NCI-H1092 treated with DMSO at 0.1 percent for 48 hours (cell line): ENCODE data around the gene CX3CL1.

Source experiments
- DNase-seq: peaks from one replicate; lab custom pipeline; 2025; lab: John Stamatoyannopoulos, UW

CX3CL1 gene

DNA sequence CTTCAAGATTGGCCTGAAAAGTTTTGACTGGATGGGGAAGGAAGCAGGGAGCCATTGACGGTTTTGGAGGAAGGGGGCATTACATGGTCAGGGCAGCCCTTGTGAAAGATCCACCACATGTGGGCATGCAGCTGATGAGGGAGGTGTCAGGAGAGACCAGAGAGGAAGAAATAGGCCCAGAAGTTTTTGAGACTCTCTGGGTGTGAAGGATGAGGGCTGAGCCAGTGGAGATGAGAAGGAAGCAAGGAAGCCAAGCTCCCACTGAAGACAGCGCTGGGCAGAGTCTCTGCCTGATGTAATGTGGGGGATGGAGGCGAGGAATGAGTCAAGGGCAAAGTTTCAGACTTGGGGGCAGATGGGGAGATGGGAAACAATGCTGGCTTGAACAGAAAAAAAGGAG is 32.8 kb downstream of the CX3CL1 start:
- no peak for DNase-seq

DNA sequence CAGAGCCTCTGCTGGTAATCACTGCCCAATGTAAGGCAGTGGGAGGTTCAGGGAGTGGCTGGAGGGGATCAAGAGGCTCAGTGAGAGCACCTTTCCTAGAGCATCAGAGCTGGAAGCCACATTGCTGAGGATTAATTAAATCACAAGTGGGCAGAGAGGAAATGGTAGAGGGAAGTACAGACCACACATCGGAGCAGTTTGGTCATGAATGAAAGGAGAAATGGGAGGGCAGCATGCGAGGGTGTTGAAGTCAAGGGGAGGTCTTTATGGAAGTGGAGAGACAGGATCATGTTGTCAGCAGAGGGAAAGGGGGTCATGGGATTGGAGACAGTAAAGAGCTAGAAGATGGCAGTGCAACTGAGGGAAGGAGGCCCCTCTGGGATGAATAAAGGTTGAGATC is 34.6 kb downstream of the CX3CL1 start:
- no peak for DNase-seq

DNA sequence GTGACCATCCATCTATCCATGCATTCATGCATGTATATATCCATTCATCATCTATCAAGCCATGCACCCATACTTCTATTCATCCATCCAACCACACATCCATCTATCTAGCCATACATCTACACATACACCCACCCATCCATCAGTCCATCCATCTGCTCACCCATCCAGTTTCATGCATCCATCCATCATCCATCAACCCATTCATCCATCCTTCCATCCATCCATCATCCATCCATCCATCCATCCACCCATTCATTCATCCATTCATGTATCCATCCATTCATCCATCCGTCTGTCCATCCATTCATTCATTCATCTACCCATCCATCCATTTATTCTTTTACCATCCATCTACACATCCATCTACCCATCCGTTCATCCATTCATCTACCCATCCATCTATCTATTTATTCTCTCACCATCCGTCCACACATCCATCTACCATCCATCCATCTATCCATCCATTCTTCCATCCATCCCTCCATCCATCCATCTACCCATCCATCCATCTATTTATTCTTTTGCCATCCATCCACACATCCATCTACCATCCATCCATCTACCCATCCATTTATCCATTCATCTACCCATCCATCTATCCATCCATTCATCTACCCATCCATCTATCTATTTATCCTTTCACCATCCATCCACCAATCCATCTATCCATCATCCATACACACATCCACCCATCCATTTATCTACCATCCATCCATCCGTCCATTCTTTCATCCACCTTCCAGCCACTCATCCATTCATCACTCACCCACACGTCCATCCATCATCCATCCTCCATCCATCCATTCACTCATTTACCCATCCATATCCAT is 35.4 kb downstream of the CX3CL1 start:
- no peak for DNase-seq

DNA sequence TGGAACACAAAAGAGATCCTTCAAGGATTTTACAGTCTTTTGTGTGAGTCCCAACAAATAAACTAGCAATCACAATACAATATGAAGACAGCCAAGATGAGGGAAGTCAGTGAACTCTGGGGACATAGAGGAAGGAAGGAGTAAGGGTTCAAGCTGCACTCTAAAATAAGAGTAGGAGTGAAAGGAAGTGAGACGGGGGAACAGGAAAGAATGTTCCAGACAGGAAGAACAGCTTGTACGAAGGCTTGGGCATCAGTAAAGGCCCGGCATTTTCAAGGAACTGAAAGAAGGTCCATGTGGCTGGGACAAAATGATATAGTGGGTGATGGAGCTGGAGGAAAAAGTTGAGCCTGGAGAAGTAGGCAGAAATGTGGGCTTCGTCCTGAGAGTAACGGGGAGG is 36.8 kb downstream of the CX3CL1 start:
- no peak for DNase-seq

DNA sequence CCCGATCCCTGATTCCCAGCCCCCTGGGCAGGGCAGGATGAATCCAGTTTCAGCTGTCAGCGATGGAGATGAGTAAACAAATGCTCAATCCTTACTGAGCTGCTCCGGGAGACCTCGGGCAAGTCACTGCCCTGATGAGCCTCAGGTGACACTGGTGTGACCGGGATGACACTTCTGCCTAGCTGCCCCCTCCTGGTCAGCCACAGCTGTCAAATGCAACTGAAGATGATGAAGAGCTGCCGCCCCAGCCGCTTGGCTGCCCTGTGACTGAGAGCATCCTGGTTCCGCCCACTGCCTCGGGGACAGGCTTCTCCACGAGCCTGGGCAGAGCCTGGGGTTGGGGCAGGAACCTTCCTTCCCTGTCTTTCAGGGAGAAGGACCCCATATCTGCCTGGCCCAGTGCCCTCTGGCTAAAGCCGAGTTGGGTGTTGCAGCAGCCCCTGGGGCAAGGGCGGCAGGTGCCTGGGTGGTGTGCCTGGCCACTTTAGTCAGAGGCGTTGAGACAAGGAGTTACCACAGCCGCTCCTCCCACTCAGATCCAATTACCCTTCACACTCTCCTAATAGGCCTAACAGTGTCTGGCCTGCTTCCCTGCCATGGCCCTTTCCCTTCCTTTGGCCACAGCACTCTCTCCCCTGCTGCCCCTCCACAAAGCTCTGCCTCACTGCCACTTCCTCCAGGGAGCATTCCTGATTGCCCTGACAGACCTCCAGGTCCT is 37.7 kb downstream of the CX3CL1 start:
- DNase-seq = peak; percentile 20

DNA sequence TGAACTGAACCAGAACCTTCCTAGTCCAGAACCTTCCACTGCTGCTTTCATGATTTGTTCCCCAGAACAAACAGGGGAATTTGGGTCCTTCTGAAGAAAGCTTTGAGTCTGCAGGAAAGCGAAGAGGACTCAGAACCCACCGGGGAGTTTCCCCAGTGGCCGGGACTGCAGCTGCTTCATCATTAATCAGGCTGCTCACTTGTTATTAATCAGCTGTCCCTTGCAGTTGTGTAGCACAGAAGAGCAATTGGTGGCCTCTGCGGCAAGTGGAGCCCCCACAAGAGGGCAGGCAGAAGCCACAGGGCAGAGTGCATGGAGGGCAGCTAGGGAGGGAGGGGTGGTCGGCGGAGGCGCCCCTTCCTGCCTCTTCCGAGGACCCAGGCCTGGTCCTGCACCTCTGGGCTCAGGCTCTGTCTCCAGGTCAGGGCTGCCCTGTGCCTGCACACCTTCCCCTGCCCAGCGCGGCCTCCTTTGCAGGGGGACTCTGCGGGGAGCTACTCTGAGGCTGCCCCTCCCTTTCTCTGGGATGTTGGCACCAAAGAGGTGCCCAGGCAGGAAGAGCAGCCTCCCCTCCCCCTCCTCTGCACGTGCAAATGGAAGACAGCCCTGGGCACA is 39.2 kb downstream of the CX3CL1 start:
- DNase-seq = no peak

DNA sequence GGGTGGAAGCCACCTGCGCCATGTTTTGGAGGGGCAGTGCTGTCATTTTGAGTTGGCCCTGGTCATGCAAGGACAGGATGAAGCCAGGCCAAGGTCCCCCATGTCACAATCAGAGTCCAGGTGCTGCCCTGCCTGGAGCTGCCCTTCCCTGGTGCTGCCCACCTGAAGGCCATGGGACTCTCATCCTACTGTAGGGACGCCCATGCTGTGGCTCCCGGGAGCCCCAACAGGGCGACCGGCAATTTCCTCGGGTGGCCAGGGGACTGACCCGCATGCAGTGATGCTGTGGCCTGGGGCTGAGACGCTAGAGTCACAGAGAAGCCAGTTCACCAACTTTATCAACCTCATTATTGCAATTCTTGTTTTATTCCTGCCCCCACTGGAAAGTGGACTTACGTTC is 40.3 kb downstream of the CX3CL1 start:
- no peak for DNase-seq

DNA sequence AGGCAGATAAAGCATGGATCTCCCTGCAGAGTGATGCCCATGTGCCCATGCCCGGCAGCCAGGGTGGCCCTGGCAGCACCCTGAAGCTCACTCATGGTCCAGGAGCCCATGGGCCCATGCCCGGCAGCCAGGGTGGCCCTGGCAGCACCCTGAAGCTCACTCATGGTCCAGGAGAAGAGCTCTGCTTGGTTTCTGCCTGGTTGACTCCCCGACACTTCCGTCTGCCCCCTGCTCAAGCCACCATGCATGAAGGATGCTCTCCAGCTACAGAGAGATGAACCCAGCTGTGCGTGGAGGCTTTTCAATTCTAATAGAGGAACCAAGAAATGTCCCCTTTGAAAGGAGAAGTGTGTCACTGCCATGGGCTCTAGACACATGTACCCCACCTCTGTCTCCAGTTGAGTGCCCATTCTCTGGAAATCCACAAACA is 41.0 kb downstream of the CX3CL1 start:
- DNase-seq = no peak

DNA sequence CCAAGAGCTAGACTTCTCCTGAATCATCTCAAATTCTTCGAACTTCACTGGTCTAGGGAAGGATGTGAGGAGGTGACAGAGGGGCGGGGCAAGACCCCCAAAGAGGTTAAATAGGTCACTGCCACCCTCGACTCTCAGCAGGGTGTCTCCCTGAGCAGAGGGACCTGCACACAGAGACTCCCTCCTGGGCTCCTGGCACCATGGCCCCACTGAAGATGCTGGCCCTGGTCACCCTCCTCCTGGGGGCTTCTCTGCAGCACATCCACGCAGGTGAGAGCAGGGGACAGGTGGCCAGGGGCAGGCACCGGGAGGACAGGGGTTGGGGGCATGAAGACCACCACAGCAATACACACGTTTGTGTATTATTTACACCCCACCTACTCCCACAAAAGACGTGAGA is 41.4 kb downstream of the CX3CL1 start:
- no peak for DNase-seq

DNA sequence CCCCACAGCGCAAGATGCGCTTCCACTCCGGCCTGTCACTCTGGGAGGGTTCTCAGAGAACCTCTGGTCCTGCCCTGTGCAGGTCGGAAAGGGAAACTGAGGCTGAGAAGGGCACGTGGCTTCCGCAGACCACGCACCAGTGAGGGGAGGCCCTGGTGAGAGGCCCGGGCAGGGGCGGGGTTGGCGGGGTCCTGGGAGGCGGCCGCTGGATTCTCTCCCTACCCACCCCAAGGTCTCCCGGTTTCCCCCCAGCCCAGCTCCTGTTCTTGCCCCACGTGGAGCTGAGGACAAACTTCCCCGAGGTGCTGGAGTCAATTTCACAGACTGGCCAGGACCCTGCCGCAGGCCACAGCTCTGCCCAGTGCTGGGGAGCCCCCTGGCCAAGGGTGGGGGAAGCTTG is 43.8 kb downstream of the CX3CL1 start:
- no peak for DNase-seq

DNA sequence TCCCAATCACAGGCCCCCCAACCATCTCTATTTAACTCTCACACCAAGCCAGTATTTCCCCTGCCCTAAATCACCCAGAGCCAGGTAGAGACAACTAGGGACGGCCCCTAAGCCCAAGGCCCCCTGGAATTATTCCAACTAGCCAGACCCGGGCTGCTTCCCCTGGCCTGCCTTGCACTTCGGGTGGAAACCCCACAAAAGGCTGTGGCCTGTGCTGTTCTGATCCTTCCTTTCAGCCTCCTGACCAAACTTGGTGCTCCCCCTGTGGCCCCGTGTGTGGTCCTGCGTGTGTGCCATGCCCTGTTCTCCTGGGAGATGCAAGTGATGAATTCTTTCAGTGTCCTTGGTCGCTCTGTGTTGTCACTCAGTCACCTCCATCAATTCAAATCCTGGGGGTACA is 47.2 kb downstream of the CX3CL1 start:
- DNase-seq = no peak

DNA sequence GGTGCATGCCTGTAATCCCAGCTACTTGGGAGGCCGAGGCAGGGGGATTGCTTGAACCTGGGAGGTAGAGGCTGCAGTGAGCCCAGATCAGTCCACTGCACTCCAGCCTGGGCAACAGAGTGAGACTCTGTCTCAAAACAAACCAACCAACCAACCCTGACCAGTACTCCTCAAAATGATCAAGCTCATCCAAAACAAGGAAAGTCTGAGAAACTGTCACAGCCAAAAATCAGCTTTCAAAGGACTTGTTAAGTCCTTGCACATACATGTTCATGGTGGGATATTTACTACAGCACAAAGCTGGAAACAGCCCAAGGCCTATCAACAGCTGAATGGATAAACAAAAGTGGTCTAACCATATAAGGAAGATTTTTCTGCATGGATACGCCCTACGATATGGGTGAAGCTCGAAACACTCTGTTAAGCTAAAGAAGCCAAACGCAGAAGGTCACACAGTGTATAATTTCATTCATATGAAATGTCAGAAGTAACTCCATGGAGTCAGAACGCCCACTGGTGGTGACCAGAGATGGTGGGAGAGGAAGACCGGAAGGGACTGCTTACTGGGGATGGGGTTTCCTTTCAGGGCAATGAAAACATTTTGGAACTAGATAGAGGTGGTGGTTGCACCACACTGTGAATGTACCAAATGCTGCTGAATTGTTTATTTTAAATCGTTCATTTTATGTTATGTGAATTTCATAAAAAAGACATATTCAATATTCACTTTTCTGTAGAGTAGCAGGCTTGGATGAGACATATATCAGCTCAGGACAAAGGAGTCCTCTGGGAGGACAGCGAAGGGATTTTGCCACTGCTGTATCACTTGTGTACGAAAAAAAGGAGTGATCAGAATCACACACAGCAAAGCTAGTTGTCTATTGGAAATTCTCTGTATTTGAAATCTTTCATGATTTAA is 50.0 kb downstream of the CX3CL1 start:
- peak; percentile 57 for DNase-seq

DNA sequence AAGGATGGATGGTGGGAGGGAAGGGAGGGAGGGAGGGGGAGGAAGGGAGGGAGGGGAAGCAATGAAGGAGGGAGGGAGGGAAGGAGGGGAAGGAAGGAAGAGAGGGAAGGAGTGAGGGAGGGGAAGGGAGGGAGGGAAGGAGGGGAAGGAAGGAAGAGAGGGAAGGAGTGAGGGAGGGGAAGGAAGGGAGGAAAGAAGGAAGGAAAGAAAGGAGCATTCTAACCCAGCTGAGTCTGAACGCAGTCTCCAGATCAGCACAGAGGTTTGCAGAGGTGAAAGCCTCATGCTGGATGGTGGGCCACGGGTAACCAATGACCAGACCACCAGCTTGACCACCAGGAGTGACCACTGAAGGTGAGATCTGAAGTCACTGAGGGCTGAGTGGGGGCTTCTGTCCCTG is 50.9 kb downstream of the CX3CL1 start:
- no peak for DNase-seq

DNA sequence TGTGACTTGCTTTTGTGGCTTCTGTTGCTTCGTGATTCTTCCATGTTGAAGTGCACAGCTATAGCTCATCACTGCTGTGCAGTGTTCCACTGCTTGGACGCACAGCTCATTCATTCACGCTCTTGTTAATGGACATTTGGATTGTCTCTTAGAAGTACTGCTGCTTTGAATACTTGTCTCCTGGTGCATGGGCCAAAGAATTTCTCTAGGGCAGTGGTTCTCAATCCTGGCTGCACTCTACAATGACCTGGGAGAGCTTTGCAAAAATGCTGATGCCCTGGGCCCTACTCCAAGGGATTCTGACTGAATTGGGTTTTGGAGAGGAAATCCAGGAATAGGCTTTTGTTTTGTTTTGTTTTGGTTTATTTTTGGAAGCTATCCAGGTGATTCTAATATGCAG is 52.3 kb downstream of the CX3CL1 start:
- no peak for DNase-seq

DNA sequence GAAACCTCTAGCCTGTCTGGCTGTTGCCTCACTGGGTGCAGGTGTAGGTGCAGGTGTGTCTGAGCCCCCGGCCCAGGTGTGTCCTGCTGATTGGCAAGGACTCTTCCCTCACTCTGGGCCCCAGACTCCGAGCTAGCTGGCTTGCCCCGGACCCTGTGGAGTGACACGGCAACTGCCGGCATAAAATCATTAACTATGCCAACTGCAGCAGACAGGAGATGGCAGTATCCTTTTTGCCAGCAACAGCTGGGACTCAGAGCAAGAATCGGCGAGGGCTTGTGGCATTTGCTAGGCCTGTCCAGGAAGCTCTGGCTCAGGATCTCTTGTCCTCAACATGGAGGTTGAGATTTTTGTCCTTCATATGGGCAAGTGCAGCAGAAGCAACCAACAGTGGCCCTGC is 54.1 kb downstream of the CX3CL1 start:
- DNase-seq = no peak

DNA sequence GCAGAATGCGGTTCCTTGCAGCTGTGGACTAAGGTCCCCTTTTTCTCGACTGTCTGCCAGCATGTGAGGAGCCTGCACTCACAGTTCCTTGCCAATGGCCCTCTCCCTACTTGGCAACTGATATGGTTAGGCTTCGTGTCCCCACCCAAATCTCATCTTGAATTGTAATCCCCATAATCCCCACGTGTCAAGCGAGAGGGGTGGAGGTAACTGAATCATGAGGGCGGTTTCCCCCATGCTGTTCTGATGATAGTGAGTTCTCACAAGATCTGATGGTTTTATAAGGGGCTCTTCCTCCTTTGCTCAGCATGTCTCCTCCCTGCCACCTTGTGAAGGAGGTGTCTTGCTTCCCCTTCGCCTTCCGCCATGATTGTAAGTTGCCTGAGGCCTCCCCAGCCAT is 55.0 kb downstream of the CX3CL1 start:
- no peak for DNase-seq

DNA sequence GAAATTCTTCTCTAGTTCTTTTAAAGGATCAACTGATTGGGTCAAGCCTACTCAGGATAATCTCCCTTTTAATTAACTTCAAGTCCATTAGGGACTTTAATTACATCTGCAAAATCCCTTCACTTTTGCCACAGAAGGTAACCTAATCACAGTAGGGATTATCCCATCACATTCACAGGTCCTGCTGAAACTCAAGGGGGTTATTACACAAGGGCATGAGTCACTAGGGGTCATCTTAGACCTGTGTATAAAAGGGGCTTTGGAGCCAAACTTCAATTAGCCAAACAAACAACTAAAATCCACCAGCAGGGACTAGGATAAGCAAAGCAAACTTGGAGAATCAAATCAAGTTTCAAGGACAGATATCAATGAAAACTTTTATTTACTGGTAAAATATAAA is 55.5 kb downstream of the CX3CL1 start:
- DNase-seq = no peak

DNA sequence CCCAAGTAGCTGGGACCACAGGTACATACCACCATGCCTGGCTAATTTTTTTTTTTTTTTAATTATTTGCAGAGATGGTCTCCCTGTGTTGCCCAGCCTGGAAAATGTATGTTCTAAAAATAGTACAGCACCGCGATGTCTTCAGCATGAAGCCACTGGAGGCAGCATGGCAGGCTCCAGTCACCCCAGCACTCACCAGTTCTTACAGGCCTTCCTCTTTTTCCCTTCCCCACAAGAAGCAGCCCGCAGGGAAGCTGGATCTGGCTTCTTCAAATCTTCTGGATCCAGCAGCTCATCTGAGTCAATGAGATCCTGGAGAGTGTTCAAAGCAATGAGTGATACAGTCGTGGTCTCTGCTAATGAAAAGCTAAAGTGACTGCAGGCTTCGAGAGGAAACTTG is 58.7 kb downstream of the CX3CL1 start:
- no peak for DNase-seq

DNA sequence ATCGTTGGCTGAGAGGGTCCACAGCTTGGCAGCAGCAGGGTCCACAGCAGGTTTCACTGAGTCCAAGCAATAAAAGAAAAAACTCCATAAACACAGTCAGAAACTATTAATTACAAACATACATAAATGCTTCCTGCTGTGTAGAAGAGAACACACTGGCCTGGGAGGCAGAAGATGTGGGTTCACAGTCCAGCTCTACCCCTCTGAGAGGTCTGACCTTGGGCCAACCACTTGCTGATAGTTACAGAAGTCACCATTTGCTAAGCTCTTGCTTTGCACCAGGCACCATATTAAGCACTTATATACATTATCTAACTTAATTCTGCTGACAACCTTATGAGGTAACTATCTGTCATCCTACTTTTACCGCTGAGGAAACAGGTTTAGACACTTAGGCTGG is 60.2 kb downstream of the CX3CL1 start:
- DNase-seq = no peak

DNA sequence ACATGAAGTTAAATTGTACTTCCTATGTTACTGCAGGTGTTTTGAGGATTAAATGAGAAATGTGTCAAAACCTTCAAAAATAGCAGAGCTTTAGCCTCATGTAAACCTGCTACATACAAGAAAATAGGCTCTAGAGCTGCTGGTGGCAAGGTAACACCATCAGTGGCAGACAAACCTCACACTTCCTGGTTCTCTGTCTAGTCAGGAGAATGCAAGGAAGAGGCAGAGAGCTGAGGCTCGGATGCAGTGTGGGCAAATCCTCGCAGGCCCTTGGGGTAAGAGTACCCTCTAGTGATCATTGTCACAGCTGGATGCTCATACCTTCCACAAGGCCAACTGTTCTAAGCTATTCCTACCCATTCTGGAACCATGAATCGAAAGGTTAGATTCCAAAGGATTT is 60.7 kb downstream of the CX3CL1 start:
- no peak for DNase-seq

DNA sequence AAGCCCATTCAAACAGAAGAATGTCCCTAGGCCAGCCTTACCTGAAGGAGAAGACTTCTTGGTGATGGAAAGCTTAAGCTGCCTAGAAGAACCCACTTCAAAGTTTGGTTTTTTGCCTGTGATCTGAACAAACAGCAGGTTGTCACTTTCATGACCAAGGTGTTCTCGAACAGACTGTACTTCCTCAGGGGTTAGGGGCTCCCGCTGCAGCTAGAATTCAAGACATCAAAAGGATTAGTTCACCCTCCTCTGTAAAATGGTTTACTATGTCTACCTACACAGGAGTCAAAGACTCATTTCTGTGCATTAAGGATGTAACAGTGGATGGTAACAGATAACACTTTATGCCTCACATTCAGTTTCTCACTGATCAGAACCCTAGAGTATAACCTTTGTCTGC is 61.7 kb downstream of the CX3CL1 start:
- DNase-seq = no peak
